C4-2B (cell line): ENCODE results near the gene LHFPL6.

Experiments
- CTCF ChIP-seq: fragments of 450-650 bp; conservative IDR thresholded peaks from 2 replicates; pipeline ENCODE4 v1.5.1; 2017; ENCODE audit warnings: mild to moderate bottlenecking
- ZFX ChIP-seq: fragments of 450-650 bp; IDR thresholded peaks from 2 replicates; pipeline ENCODE4 v1.6.1; 2017

DNA sequence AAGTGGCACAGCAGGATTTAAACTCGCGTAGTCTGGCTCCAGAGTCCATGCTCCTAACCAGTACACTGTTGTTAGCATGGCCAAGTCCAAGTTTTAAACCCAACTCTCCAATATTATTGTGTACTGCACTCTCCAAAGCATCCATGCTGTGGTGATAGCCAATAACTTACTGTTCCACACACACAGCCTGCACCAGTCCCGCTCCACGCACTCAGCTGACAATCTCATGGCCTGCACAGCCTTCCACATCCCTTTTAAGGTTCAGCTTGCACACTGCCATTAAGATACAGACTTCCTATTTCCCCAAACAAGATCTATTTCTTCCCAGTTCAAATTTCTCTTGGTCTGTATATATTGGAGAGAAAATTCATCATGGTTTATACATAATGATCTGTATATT is 80.7 kb downstream of the LHFPL6 start:
- no peak for TF ChIP-seq CTCF
- no peak for TF ChIP-seq ZFX
